Measurements from ENCODE around the gene LAGE3. TPM values are rescaled to one million over a fixed set of nuclear protein-coding genes. Genes with fewer than 3 reads are reported as not detected.
A peak's percentile ranks its signal among the peaks of the same experiment; 100 is the strongest.

LAGE3 gene
- total RNA-seq, 4 donors from 2014 or later, result 22.9 to 50.0 (median 28.5) TPM

GRCh38 chrX:154517101-154517781 lies 38.2 kb upstream of the LAGE3 start:
- WGBS, 2 donors, result 44 to 62% methylated on average over 15 to 25 of the region's 25 CpGs
- no peak overlapping the region for H3K4me3 ChIP-seq (ENCODE audit: low read depth, poor library complexity, severe bottlenecking)
- DNase-seq (ENCODE audit: low spot score in 2 of 2), result no peak
- TF ChIP-seq POLR2A (IDR thresholded peaks at IDR 0.05), result no peak
- intact Hi-C loops (cut with DNase I; ENCODE audit: low total_unique reads), result no loop called here

GRCh38 chrX:154516656-154517100 lies 37.6 kb upstream of the LAGE3 start:
- no peak for TF ChIP-seq POLR2A (IDR thresholded peaks at IDR 0.05)
- no peak for DNase-seq (ENCODE audit: low spot score in 2 of 2)
- no peak overlapping the region for H3K4me3 ChIP-seq (ENCODE audit: low read depth, poor library complexity, severe bottlenecking)
- 5 to 26% methylated on average over 19 of the region's 19 CpGs for WGBS, 2 donors
- intact Hi-C loops (cut with DNase I; ENCODE audit: low total_unique reads), result no loop called here

- WGBS, 2 donors, result 0 to 25% methylated on average over 5 to 14 of the region's 59 CpGs
- intact Hi-C loops (cut with DNase I; ENCODE audit: low total_unique reads), result no loop called here
- TF ChIP-seq POLR2A (IDR thresholded peaks at IDR 0.05), result peak in 1 of 2 donors; percentile 53
- TF ChIP-seq CTCF (IDR thresholded peaks at IDR 0.05), result no peak
- DNase-seq (ENCODE audit: low spot score in 2 of 2), result peak; percentile 89 to 98
- peak within 1 kb of the TSS; percentile 40 for H3K4me3 ChIP-seq (ENCODE audit: low read depth, poor library complexity, severe bottlenecking)
Measured at GRCh38 chrX:154515966-154516655, 37.0 kb upstream of the LAGE3 start, which contains the start of gene FAM3A. FAM3A (minus strand) TSS chrX:154516232; CDS start chrX:154515772, 460 bp downstream.

GRCh38 chrX:154515090-154515965 lies 36.2 kb upstream of the LAGE3 start:
- 20 to 62% methylated on average over 19 to 34 of the region's 34 CpGs for WGBS, 2 donors
- no peak for TF ChIP-seq POLR2A (IDR thresholded peaks at IDR 0.05)
- no peak for TF ChIP-seq CTCF (IDR thresholded peaks at IDR 0.05)
- no peak for DNase-seq (ENCODE audit: low spot score in 2 of 2)
- intact Hi-C loops (cut with DNase I; ENCODE audit: low total_unique reads), result no loop called here
- H3K4me3 ChIP-seq (ENCODE audit: low read depth, poor library complexity, severe bottlenecking), result peak overlapping the region; percentile 40

GRCh38 chrX:154513716-154514115 lies 34.6 kb upstream of the LAGE3 start:
- intact Hi-C loops (cut with DNase I; ENCODE audit: low total_unique reads), result no loop called here
- DNase-seq (ENCODE audit: low spot score in 2 of 2), result no peak
- TF ChIP-seq POLR2A (IDR thresholded peaks at IDR 0.05) (no peak), CTCF (IDR thresholded peaks at IDR 0.05) (no peak)
- no peak overlapping the region for H3K4me3 ChIP-seq (ENCODE audit: low read depth, poor library complexity, severe bottlenecking)
- WGBS, 2 donors, result 75 to 89% methylated on average over 2 of the region's 2 CpGs

GRCh38 chrX:154512879-154513553 lies 33.9 kb upstream of the LAGE3 start:
- 90 to 99% methylated on average over 10 to 16 of the region's 16 CpGs for WGBS, 2 donors
- intact Hi-C loops (cut with DNase I; ENCODE audit: low total_unique reads), result no loop called here
- TF ChIP-seq CTCF (IDR thresholded peaks at IDR 0.05) (no peak), POLR2A (IDR thresholded peaks at IDR 0.05) (no peak)
- H3K4me3 ChIP-seq (ENCODE audit: low read depth, poor library complexity, severe bottlenecking), result no peak overlapping the region
- no peak for DNase-seq (ENCODE audit: low spot score in 2 of 2)
